Fibroblast of peridontal ligament (primary cell): ENCODE data around the gene C11orf24.

Experiments
- DNase-seq: peaks from one replicate; pipeline ENCODE4 v3.0.0-alpha.2; 2010; ENCODE audit errors: extremely low read depth

C11orf24 gene

DNA sequence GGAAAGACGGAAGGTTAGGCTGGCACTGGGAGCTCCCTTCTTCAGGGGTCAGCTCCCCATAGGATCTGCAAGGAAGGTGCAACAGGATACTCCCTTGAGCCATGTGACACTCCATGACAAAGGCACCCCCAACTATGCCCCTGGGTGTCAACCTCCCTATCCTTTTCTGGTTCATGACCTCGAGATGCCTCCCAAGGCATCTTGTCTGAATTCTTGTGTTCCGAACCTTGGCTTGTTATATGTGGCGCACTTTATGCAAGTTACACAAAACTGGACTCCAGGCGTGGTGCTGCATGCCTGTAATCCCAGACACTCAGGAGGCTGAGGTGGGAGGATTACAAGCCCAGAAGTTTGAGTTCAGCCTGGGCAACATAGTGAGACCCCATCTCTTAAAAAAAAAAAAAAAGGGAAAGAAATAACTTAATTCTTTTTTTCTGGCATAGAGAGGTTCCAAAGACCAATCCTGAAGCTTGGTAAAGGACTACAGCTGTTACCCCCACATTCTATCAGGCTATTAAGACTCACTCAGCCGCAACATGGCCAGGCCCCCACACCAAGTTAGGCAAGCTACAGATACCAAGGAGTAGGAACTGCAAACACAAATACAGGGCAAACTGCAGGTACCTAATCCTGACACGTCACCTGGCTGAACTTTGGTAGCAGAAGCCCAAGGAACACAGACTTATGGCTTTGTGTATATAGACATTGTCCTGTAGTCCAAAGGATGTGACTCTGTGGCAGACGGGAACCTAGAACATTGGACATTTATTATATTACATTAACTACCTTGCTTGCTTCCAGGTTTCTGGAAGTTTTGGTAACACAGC lies 1.4 kb downstream of the C11orf24 start:
- DNase-seq = no peak

DNA sequence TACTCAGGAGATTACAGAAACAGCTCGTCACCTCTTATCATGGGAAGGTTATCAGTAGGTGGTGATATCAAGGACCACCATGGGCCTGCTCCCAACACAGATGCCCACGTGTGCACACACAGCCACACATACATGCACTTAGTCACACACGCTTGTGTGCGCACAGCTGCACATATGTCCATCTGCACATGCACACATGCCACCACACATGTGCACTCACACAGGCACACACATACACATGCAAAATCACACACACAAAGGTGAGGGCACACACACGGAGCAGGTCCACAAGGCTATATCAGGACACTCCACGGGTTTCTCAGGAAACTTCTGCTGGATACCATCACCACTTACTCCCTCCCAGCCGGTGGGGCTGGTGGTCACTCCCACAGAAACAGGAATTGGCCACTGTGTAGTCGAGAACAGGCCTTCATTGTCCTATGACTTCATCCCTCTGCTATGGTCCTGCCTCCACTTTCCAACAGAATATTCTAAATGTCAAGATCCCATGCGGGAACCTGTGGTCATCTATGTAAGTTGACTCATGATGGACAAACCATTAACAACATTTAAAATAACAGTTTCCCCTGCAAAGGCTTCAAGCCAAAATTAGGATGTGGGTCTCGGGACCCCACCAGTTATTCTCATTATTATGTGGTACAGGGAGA lies 2.2 kb downstream of the C11orf24 start:
- peak; percentile 76 for DNase-seq

DNA sequence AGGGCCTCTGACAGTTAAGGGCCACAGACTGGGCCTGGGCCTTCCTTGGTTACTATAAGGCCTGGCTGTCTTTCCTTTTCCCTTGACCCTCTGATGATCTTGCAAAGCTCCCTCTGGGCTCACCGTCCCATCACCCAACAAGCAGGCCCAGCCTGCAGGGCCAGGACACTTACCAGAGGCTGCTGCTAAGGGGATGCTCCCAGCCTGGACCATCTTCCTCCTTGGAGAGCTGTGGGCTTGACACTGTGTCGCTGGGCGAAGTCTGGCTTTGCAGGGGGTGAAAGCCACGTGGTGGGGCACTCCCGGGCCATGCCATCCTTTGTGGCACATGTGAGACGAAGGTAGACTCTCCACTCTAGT lies 3.9 kb downstream of the C11orf24 start:
- DNase-seq = no peak

DNA sequence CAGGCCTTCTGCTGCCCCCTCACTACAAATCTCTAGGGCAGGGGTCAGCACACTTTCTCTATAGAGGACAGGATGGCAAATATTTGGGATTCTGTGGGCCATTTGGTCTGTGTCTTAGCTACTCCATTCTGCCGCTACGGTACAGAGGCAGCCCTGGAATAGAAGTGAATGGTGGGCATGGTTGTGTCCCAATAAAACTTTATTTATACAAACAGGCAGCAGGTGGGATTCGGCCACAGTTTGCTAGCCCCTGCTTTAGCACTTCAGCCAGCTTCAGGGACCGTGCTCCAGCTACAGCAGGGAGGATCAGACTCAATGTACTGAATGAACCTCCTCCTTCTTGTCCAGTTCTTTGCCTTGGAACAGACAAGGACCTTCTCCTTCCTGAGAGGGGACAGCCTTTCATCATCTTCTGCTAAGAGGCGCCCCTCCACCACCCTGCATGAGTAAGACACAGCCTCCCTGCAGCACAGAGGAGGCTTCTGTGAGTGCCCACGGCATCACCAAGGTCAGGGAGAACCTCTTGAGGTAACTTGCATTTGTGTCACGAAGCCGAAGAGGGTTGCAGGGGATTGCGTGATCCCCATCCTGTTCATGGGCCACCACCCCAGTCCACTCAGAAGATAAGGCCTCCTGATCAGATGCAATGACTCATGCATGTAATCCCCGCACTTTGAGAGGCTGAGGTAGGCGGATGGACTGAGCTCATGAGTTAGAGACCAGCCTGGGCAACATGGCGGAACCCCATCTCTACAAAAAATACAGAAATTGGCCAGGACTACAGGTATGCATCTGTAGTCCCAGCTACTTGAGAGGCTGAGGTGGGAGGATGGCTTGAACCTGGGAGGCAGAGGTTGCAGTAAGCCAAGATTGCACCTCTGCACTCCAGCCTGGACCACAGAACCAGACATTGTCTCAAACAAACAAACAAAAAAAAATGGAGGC lies 4.6 kb downstream of the C11orf24 start:
- no peak for DNase-seq

DNA sequence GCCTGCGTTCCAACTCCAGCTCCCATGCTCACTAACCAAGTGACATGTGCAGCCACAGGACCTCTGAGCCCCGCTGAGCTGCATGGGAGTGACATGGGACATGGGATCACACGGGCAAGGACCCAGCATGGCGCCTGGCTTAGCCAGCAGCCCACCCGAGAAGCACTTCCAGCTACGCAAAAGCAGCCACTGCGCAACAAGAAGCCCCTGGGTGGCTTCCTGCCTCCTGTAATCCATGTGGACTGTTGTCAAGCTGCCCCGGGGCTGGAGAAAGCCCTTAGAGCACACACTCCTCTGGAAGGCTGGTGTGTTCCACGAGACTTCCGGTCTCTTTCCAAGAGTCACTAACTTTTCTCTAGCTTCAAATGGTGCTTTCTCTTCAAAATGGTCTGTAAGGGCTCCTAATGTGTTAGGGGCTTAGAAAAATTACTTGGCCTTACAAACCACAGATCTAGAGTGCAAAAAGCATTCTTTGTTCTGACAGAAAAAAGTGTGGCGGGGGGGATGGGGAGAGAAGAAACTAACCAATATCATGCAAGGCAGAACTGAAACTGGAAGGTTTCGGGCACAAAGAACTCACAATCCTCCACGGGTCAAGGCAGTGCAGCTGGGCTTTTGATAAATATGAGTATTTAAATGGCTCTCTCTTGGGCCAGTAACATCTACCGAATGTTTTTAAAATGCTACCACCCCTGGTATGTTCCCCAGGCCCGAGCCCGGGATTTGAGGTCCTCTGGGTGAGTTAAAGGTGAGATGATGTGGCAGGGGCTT lies 5.5 kb downstream of the C11orf24 start:
- DNase-seq = no peak

DNA sequence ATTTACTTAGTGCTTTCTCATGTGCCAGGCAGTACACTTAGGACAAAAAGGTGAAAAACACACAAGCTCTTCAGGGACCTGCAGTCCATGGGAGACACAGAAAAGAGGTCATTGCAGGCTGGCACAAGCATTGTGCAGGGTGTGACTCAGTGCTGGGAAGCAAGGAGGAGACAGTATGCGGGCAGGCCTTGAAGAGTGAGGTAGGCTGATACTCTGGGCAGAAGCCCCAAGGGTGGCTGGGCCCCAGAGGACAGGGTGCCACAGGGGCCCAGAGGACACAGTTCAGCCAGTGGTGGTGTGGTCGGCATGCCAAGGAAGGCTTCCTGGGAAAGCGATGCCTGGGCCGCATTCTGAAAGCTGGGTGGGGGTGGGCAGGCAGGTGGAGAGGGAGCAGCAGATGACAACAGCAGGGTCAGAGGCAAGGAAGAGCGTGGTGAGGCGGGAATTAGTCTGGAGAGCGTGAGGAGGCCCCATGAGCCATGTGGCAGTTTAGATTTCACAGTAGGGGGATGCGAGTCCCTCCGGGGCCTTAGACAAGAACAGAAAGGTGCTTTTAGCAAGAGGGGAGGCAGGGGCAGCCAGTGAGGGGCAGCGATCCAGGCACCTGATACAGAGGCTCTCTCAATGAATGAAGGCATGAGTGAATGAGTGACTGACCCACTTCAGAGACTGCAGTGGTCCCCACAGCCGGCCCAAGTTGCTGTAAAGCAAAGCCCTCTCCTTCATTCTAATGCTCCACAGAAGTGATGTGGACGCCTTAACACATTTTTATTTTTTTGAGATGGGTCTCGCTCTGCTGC lies 6.8 kb downstream of the C11orf24 start:
- no peak for DNase-seq

DNA sequence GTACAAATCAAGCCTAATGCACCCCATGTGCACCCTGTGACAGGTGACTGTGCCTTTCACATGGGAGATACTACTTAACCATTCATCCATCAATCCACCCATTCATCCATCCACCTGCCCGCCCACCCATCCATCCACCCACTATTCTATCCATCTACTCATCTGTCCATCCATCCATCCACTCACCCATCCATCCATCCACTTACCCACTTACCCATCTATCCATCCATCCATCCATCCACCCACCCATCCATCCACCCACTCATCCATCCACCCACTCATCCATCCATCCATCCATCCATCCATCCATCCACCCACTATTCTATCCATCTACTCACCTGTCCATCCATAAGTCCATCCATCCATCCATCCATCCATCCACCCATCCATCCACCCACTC lies 7.5 kb downstream of the C11orf24 start:
- no peak for DNase-seq

DNA sequence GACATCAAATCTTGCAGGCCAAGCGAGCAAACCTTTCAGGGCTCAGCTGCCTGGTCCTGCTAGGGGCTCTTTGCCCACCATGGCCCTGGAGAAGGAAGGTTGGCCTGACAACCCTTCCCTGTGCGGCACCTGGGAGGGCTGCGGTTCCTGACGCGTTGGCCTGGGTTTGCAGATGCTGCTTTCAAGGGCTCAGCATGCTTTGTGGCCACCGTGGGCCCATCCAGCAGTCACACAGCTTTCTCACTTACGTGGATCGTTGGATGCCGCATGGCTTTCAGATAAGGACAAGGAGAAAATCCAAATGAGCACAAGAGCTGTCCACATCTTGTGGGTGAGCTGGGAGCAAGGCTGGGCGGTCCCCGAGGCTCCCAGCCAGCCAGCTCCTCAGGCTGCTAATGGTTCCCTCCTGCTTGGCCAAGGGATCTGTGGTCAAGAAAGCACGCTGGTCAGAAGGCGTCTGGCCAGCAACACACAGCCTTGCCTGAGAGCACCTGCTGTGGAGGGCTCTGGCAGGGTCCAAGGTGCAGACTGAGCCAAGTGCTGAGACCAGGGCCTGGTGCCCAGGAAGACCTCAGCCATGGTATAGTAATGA lies 8.2 kb downstream of the C11orf24 start:
- no peak for DNase-seq

DNA sequence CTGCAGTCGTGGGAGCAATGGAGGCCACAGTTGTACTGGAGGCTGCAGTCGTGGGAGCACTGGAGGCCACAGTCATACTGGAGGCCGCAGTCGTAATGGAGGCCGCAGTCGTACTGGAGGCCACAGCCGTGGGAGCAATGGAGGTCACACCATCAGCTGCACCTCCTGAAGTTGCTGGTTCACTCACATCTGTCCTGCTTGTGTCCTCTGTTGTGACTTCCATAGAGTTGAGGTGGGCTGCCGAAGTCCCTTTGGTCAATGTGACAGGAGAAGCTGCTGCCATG lies 9.3 kb downstream of the C11orf24 start:
- DNase-seq = no peak

DNA sequence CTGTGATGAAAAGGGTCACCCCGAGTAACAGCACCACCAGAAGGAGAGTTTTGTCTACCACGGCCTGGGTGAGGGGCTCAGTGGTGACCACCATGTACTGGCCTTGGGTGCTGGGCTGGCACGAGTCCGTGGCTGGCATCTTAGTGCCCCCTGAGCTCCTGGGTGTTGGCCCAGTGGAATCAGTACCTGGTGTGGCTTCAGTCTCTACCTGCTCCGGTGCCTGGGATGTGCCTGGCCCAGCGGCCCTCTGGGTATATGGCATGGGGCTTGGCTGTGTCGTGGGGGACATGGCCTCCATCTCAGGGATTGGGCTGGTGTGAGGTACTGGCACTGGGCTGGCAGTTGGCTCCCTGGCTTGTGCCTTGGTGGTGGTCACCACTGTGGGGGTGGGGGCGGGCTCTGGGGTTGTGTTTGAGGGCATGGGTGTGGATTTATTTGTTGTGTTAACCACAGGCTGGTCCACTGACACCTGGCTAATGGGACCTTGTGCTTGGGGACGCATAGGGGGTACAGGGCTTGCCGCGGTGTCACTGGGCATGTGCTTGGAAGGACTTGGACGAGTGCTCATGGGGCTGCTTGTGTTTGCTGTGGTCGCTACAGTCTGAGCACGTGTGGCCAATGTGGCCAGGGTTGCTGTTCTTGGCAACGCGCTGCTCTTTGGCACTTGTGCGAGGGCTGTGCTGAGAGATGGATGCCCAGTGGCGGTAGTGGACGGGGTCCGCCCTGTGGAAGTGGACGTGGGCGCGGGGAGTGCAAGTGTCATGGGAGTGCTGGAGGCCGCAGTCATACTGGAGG lies 9.8 kb downstream of the C11orf24 start:
- no peak for DNase-seq

DNA sequence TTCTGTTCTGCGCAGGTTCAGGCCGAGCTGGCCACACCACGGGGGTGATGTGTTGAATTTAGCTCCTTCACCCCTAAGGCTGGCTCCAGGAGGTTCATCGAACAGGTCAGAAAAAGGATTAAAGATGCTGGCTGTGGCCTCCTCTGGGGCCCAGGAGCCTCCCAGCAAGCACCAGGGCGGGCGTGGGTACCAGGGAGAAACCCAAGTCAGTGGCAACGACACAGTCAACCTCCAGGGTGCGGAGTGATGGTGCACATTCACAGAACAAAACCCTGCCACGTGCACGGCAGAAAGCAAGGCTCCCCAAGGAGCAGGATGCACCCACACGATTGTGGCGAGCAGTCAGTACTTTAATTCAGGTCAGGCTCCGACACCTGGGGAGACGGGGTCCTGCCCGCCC lies 10.8 kb downstream of the C11orf24 start:
- DNase-seq = no peak

DNA sequence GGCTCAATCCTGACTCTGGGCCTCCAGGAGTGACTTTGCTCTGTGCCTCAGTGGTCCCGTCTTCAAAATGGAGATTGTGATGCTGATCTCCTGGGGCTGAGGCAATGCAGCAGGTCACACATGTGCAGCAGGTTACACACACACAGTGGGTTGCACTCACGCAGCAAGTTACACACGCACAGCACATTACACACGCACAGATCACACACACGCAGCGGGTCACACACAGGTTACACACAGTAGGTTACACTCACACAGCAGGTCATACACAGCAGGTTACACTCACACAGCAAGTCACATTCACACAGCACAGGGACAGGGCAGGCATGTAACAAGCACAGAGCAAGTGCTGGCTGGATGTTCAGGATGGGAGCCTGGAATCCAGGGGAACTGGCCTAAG lies 11.3 kb downstream of the C11orf24 start:
- DNase-seq = no peak

DNA sequence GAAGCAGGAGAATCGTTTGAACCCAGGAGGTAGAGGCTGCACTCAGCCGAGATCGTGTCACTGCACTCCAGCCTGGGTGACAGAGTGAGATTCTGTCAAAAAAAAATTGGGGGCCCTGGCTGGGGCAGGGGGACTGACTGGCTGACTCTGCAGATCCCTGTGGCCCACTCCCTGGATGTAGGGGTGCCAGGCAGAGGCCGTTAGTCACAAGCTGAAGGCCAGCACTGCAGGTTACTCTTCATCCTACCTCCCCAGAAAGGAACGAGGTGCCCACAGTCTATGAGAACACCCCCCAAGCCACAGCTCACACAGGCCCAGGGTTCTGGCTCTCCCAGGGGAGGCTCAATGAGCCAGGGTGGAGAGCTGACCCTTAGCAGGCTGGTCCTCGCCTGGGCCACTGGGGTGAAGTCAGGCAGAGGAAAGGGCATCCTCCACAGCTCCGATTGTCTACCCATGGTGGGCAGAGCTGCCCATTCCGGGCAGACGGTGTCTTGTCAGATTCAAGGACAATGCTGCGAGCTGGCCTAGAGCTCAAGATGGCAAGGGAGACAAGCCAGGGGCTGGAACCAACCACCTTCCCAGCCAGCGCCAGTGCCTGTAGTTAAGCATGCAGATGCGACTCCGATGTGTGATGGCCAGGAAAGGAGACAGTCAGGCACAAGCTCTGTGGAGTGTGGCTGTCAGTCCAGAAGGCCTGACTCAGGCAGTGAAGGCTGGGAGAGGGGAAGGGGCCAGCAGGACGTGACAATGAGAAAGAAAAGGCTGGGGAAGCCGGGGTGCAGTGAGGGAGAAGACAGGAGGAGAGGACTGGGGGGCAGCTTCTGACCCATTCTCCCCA lies 12.4 kb downstream of the C11orf24 start:
- DNase-seq = no peak

DNA sequence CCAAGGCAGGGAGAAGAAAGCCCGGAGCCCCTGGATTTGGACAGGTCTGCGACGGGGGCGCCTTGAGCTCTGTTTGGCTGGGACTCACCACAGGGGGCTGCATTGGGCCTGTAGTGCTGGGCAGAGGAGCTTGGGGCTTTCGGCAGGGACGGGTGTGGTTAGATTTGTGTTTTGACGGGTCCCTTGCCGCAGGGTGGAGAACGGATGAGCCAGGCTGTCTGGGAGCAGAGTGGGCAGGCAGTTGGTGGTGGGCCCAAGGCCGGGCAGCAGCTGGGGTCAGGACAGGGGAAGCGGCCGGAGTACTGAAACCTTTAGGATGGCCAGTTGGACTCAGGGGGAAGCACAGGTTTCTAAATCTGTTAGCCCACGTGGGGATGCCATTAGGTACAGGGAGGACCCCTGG lies 13.4 kb downstream of the C11orf24 start:
- no peak for DNase-seq

DNA sequence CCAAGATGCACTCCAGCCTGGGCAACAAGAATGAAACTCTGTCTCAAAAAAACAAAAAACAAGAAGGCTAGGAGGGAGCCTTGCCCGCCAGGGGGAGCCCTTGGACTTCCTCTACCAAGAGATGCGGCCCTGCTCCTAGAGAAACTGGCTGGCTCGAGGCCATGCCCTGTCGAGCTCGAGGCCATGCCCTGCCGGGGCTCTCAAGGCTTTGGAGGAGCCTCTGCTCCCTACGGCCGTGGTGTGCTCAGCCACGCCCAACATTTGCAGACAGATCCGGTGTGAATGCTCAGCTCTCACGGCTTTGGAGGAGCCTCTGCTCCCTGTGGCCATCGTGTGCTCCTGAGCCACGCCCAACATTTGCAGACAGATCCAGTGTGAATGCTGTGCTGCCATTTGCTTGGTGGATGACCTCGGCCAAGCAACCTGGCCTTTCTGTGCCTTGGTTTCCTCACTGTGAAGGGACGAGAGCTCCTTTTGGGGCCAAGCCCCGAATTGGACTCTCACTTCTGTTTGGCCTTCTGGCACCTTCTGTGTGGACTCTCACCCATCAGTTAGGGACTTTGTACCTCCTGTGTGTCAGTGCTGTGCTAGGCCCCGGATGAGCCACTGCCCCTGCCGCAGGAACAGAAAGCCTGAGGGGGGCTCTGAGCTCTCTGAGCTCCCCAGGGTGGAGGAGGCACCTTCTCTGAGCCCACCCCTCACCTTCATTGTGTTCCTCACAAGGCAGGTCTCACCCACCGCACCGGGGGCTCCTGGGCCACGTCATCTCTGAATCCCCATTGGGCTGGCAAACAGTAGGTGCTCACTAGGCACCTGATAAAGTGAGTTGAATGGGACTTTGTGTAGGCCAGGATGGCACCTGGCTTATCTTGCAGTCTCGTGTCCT lies 14.1 kb downstream of the C11orf24 start:
- peak; percentile 93 for DNase-seq

DNA sequence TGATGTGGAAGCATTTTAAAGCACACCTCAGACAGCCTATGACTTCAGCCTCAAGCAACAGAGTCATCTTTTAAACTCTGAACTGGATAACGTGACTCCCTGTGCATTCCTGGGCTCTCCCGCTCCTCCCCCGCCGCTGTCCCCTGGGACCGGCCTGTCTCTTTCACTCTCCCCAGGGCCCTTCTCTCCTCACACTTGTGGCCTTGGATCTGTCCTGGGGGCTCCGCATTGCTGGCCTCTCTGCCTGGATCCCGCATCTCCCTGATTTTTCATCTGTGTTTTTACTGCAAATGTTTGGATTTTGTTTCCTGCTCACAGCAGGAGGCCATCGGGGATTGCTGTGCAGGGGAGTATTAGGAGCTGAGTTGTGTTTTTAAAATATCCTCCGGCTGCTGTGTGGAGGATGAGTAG lies 15.4 kb downstream of the C11orf24 start:
- peak; percentile 33 for DNase-seq

DNA sequence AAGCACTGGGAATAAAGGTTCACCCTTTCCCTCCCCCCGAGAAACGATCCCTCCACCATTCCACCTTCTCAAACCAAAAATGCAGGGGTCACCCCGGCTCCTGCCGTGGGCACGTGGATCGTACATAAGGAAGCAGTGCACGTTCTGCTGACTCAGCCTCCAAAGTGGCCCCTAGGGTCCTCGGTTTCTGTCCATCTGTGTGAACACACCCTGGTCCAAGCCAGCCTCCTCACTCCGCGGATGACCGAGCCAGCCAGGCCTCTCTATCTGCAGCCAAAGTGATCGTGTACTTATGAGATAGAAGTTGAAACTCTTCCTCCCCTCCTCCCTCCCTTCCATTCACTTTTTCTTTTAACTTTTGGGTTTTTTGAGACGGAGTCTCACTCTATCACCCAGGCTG lies 16.2 kb downstream of the C11orf24 start:
- DNase-seq = peak; percentile 9

DNA sequence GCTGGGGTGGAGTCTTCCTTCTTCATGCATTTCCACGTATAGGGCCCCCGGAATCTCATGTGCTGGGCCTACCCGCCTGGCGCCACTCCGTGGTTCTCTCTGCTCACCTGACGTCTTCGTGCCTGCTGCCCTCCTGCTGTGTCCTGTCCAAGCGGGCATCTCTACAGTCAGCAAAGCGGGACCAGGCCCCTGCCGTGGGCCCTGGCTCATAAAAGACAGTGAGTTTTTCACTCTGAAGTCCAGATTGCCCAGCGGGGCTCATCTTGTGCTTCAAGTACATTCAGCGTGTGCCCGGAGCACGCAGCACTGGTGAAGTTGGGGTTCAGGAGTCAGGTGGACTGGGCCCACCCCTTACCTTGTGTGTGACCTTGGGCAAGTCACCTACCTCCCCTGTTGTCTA lies 17.4 kb downstream of the C11orf24 start:
- DNase-seq = no peak
